Activated CD4-positive, alpha-beta memory T cell treated with anti-CD3 and anti-CD28 coated beads for 36 hours (primary cell): ENCODE data around the gene GSTT4. TPM values are rescaled to one million over a fixed set of nuclear protein-coding genes. Genes with fewer than 3 reads are reported as not detected.
"Not testable (repeated sequence)": the region's sequence is repeated elsewhere in the genome, so short reads cannot be mapped to it uniquely, and the experiment has no call there.

Experiments
- CTCF ChIA-PET: fragments of 350-600 bp; sonication (Branson Sonifier 250); formaldehyde crosslinking; loops from one replicate; lab custom pipeline; 2021; ENCODE audit warnings: antibody characterized with exemption, inconsistent platforms; lab: Charles Lee
- POLR2A ChIA-PET: fragments of 350-600 bp; sonication (Branson Sonifier 250); formaldehyde crosslinking; loops from one replicate; lab custom pipeline; 2021; ENCODE audit warnings: antibody characterized with exemption; lab: Charles Lee
- DNase-seq: peaks from one replicate; pipeline ENCODE4 v3.0.0-alpha.2; 2020
- H3K27ac Mint-ChIP-seq: one replicate; pipeline ENCODE4 v1.8.0; 2021; ENCODE audit warnings: mixed read lengths
- H3K27me3 Mint-ChIP-seq: one replicate; pipeline ENCODE4 v1.8.0; 2021; ENCODE audit warnings: mixed read lengths
- H3K36me3 Mint-ChIP-seq: one replicate; pipeline ENCODE4 v1.8.0; 2021; ENCODE audit warnings: mixed read lengths
- H3K4me1 Mint-ChIP-seq: one replicate; pipeline ENCODE4 v1.8.0; 2021; ENCODE audit warnings: low read depth, mixed read lengths
- H3K4me3 Mint-ChIP-seq: one replicate; pipeline ENCODE4 v1.8.0; 2021; ENCODE audit warnings: mild to moderate bottlenecking, mixed read lengths
- H3K9me3 Mint-ChIP-seq: one replicate; pipeline ENCODE4 v1.8.0; 2021; ENCODE audit warnings: mixed read lengths
- intact Hi-C: fragments of 100-400 bp; cut with micrococcal nuclease; formaldehyde crosslinking; loops from one replicate; pipeline ENCODE4 v1.15.1; 2023
- total RNA-seq, 2 experiments: library from RNA; stranded (reverse); gene quantifications; one replicate each; pipeline ENCODE4 v1.2.3, GENCODE V29; 2021

The GSTT4 gene
- total RNA-seq, 2 experiments from 2014 or later = not detected

- H3K27ac Mint-ChIP-seq, POLR2A ChIA-PET, H3K36me3 Mint-ChIP-seq, H3K9me3 Mint-ChIP-seq, H3K4me1 Mint-ChIP-seq, H3K4me3 Mint-ChIP-seq, H3K27me3 Mint-ChIP-seq: not testable (repeated sequence)
- peak; percentile 85 for DNase-seq
- CTCF ChIA-PET = interaction anchor here (0.6 to 1.4 kb wide), 8 partner anchors 26 to 291 kb away, joined by 3 to 6 read pairs (median 4); partner anchors contain the start of genes MIF and SLC2A11
- intact Hi-C loops = loop anchor here (5.0 kb wide), 1 partner anchor 94 kb away; no protein-coding TSS in a partner anchor
Observed at GRCh38 chr22:23956301-23956900, 48.9 kb downstream of the GSTT4 start.

GRCh38 chr22:23955886-23956285, 49.4 kb downstream of the GSTT4 start:
- H3K4me3 Mint-ChIP-seq, H3K36me3 Mint-ChIP-seq, H3K9me3 Mint-ChIP-seq, DNase-seq, H3K27ac Mint-ChIP-seq, H3K27me3 Mint-ChIP-seq, POLR2A ChIA-PET, H3K4me1 Mint-ChIP-seq: not testable (repeated sequence)
- CTCF ChIA-PET = interaction anchor here (0.6 to 1.4 kb wide), 8 partner anchors 26 to 292 kb away, joined by 3 to 6 read pairs (median 4); partner anchors contain the start of genes MIF and SLC2A11
- intact Hi-C loops = loop anchor here (5.0 kb wide), 1 partner anchor 94 kb away; no protein-coding TSS in a partner anchor

- POLR2A ChIA-PET, H3K36me3 Mint-ChIP-seq, CTCF ChIA-PET, H3K4me1 Mint-ChIP-seq, DNase-seq, H3K27ac Mint-ChIP-seq, H3K27me3 Mint-ChIP-seq, H3K9me3 Mint-ChIP-seq, H3K4me3 Mint-ChIP-seq: not testable (repeated sequence)
- intact Hi-C loops = loop anchor here (5.0 kb wide), 1 partner anchor 93 kb away; no protein-coding TSS in a partner anchor
Observed at GRCh38 chr22:23954991-23955305, 50.3 kb downstream of the GSTT4 start.

GRCh38 chr22:23954193-23954990, 50.9 kb downstream of the GSTT4 start:
- H3K9me3 Mint-ChIP-seq, H3K36me3 Mint-ChIP-seq, H3K4me1 Mint-ChIP-seq, H3K4me3 Mint-ChIP-seq, DNase-seq, H3K27ac Mint-ChIP-seq, intact Hi-C loops, H3K27me3 Mint-ChIP-seq, CTCF ChIA-PET, POLR2A ChIA-PET: not testable (repeated sequence)

GRCh38 chr22:23953485-23953884, 51.8 kb downstream of the GSTT4 start:
- H3K36me3 Mint-ChIP-seq, POLR2A ChIA-PET, intact Hi-C loops, H3K9me3 Mint-ChIP-seq, DNase-seq, H3K4me1 Mint-ChIP-seq, H3K27ac Mint-ChIP-seq, H3K4me3 Mint-ChIP-seq, CTCF ChIA-PET, H3K27me3 Mint-ChIP-seq: not testable (repeated sequence)

GRCh38 chr22:23952794-23953405, 52.4 kb downstream of the GSTT4 start:
- H3K4me1 Mint-ChIP-seq, H3K4me3 Mint-ChIP-seq, CTCF ChIA-PET, H3K9me3 Mint-ChIP-seq, H3K27me3 Mint-ChIP-seq, DNase-seq, intact Hi-C loops, H3K27ac Mint-ChIP-seq, H3K36me3 Mint-ChIP-seq, POLR2A ChIA-PET: not testable (repeated sequence)

- CTCF ChIA-PET = interaction anchor here (0.5 kb wide), 1 partner anchor 281 kb away, joined by 3 read pairs; no protein-coding TSS in a partner anchor
- intact Hi-C loops, DNase-seq, H3K27me3 Mint-ChIP-seq, H3K4me3 Mint-ChIP-seq, H3K9me3 Mint-ChIP-seq, POLR2A ChIA-PET, H3K36me3 Mint-ChIP-seq, H3K4me1 Mint-ChIP-seq, H3K27ac Mint-ChIP-seq: not testable (repeated sequence)
Observed at GRCh38 chr22:23951383-23951782, 53.9 kb downstream of the GSTT4 start.

- H3K36me3 Mint-ChIP-seq, H3K4me1 Mint-ChIP-seq, H3K9me3 Mint-ChIP-seq, H3K4me3 Mint-ChIP-seq, intact Hi-C loops, CTCF ChIA-PET, DNase-seq, H3K27me3 Mint-ChIP-seq, POLR2A ChIA-PET, H3K27ac Mint-ChIP-seq: not testable (repeated sequence)
Observed at GRCh38 chr22:23949764-23950163, 55.5 kb downstream of the GSTT4 start.

Other genes starting within 250 kb of the GSTT4 start
- gene C22orf15, start 242.5 kb downstream of the GSTT4 start, total RNA-seq = under 1 TPM; 0.31 to 0.90 TPM
- 100 to 1,000 TPM; 144 to 157 TPM for gene CHCHD10, start 237.5 kb downstream of the GSTT4 start, total RNA-seq
- 1 to 10 TPM in 1 of 2 experiments, under 1 TPM in 1; 0.70 to 1.0 TPM for gene MMP11, start 232.6 kb downstream of the GSTT4 start, total RNA-seq
- gene SMARCB1, start 218.5 kb downstream of the GSTT4 start, total RNA-seq = 10 to 100 TPM; 71.3 to 72.5 TPM
- 1 to 10 TPM; 8.1 to 9.7 TPM for gene DERL3, start 166.4 kb downstream of the GSTT4 start, total RNA-seq
- gene SLC2A11, start 147.6 kb downstream of the GSTT4 start, total RNA-seq = 1 to 10 TPM; 6.8 to 8.9 TPM
- 1,000 to 10,000 TPM; 1,215 to 1,240 TPM for gene MIF, start 111.1 kb downstream of the GSTT4 start, total RNA-seq
- under 1 TPM in 1 of 2 experiments, not detected in 1; 0.33 TPM for gene GSTT2B, start 44.3 kb downstream of the GSTT4 start, total RNA-seq
- 1 to 10 TPM; 1.4 to 2.0 TPM for gene DDTL, start 38.6 kb downstream of the GSTT4 start, total RNA-seq
- gene DDT, start 31.0 kb downstream of the GSTT4 start, total RNA-seq = 100 to 1,000 TPM; 105 to 108 TPM
- not detected for gene GSTT2, start 25.3 kb downstream of the GSTT4 start, total RNA-seq
- gene CABIN1, start 5.9 kb upstream of the GSTT4 start, total RNA-seq = 10 to 100 TPM; 76.6 to 79.9 TPM
- under 1 TPM; 0.19 to 0.22 TPM for gene SUSD2, start 176.0 kb upstream of the GSTT4 start, total RNA-seq
- gene GGT5, start 239.6 kb upstream of the GSTT4 start, total RNA-seq = not detected